GM18951 (cell line): Measurements from ENCODE around the gene TTC39A.

Experiments used
- POLR2A ChIP-seq: IDR thresholded peaks from 4 replicates; pipeline ENCODE4 v1.6.1; 2011; ENCODE audit warnings: mild to moderate bottlenecking; ENCODE audit not compliant: insufficient read length, insufficient read depth; ENCODE audit errors: extremely low read depth
- in situ Hi-C: fragments of 300-500 bp; cut with MboI; formaldehyde crosslinking; loops from one replicate; pipeline ENCODE4 v1.12.0; 2022; ENCODE audit warnings: low sequenced_read_pairs, mixed read lengths, inconsistent platforms; ENCODE audit not compliant: unreplicated experiment

Gene TTC39A

GRCh38 chr1:51345300-51345687 is 14.9 kb upstream of the TTC39A start:
- in situ Hi-C loops, result no loop called here
- peak; percentile 12 for TF ChIP-seq POLR2A

GRCh38 chr1:51344602-51345299 is 14.4 kb upstream of the TTC39A start:
- no peak for TF ChIP-seq POLR2A
- in situ Hi-C loops, result no loop called here

- TF ChIP-seq POLR2A, result no peak
- in situ Hi-C loops, result no loop called here
These were observed 13.9 kb upstream of the TTC39A start for GRCh38 chr1:51344276-51344601.

- TF ChIP-seq POLR2A, result no peak
- in situ Hi-C loops, result no loop called here
These were observed 13.3 kb upstream of the TTC39A start for GRCh38 chr1:51343624-51344023.

GRCh38 chr1:51342591-51343206 is 12.3 kb upstream of the TTC39A start:
- TF ChIP-seq POLR2A, result no peak
- in situ Hi-C loops, result no loop called here

GRCh38 chr1:51341876-51342496 is 11.6 kb upstream of the TTC39A start:
- in situ Hi-C loops, result no loop called here
- TF ChIP-seq POLR2A, result no peak

GRCh38 chr1:51340380-51340779 is 10.0 kb upstream of the TTC39A start:
- TF ChIP-seq POLR2A, result no peak
- in situ Hi-C loops, result no loop called here

GRCh38 chr1:51336711-51337110 is 6.3 kb upstream of the TTC39A start:
- in situ Hi-C loops, result no loop called here
- TF ChIP-seq POLR2A, result no peak

GRCh38 chr1:51336004-51336403 is 5.6 kb upstream of the TTC39A start:
- TF ChIP-seq POLR2A, result no peak

GRCh38 chr1:51331206-51332100 is 1.1 kb upstream of the TTC39A start:
- in situ Hi-C loops, result no loop called here
- TF ChIP-seq POLR2A, result no peak

More at GRCh38 chr1:51336004-51336403, 5.6 kb upstream of the TTC39A start:
- in situ Hi-C loops, result no loop called here

- TF ChIP-seq POLR2A, result no peak
- in situ Hi-C loops, result no loop called here
These were observed 678 bp downstream of the TTC39A start for GRCh38 chr1:51329443-51330325.

GRCh38 chr1:51328926-51329325 is 1.4 kb downstream of the TTC39A start:
- no peak for TF ChIP-seq POLR2A
- in situ Hi-C loops, result no loop called here

GRCh38 chr1:51328279-51328678 is 2.1 kb downstream of the TTC39A start:
- in situ Hi-C loops, result no loop called here
- no peak for TF ChIP-seq POLR2A

- in situ Hi-C loops, result no loop called here
- no peak for TF ChIP-seq POLR2A
These were observed 3.0 kb downstream of the TTC39A start for GRCh38 chr1:51327386-51327785.
